Loucy (cell line): Measurements from ENCODE around the gene TTLL5.

Source experiments
- EZH2phosphoT487 ChIP-seq: fragments of 200-600 bp; IDR thresholded peaks from 2 replicates; pipeline ENCODE4 v1.6.1; 2018; ENCODE audit warnings: antibody characterized with exemption, mild to moderate bottlenecking, moderate library complexity, borderline replicate concordance
- TF ChIP-seq, protein P1 (sequence below): fragments of 200-600 bp; sonication (generic); conservative IDR thresholded peaks from 2 replicates; pipeline ENCODE4 v1.5.1; 2014; ENCODE audit warnings: mild to moderate bottlenecking, antibody characterized with exemption, low read length

DNA sequence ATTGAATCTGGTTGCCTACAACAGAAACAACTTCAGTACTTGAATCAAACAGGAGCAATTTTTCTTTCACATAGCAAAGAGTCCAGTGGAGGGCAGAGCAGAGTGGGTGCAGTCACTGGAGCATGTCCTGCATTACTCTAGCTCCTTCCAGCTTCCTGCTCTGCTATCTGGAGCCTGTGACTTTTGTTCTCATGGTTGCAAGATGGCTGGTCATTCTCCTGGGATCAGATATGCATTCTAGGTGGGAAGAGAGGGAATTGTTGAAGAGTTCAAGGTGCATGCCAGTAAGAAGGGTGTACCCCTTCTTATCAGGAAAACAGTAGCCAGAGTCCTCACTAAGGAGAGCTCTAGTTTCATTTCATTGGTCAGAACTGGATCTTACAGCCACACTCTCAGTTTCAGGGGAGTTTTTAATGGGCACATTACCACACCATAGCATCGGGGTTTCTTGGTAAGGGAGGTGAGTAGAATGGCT, 332.6 kb downstream of the TTLL5 start:
- TF ChIP-seq, protein P1, sequence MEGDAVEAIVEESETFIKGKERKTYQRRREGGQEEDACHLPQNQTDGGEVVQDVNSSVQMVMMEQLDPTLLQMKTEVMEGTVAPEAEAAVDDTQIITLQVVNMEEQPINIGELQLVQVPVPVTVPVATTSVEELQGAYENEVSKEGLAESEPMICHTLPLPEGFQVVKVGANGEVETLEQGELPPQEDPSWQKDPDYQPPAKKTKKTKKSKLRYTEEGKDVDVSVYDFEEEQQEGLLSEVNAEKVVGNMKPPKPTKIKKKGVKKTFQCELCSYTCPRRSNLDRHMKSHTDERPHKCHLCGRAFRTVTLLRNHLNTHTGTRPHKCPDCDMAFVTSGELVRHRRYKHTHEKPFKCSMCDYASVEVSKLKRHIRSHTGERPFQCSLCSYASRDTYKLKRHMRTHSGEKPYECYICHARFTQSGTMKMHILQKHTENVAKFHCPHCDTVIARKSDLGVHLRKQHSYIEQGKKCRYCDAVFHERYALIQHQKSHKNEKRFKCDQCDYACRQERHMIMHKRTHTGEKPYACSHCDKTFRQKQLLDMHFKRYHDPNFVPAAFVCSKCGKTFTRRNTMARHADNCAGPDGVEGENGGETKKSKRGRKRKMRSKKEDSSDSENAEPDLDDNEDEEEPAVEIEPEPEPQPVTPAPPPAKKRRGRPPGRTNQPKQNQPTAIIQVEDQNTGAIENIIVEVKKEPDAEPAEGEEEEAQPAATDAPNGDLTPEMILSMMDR, result peak; percentile 37
- TF ChIP-seq EZH2phosphoT487, result no peak
